ENCODE data around the gene PFKP.

DNA sequence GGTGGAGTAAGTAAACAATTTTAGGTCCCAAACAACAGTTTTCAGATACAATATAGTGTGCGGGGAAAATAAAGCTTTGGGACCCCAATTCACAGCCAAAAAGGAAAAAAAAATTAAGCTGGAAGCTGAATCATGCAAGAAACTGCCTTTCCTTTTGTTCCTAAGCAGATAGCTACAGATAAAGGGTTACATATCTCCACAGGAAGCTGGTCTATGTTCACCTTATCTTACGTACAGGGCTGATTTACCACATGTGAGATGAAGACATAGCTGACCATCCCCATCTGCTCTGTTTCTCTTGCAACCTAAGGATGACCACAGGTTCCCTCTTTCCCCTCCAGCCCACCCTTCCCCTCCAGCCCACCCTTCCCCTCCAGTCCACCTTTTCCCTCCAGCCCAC lies 14.2 kb upstream of the PFKP start:
- no peak for TF ChIP-seq CTCF (IDR thresholded peaks at IDR 0.05; ENCODE audit: insufficient read depth, low read length, poor library complexity, severe bottlenecking)
- no peak for TF ChIP-seq EZH2phosphoT487 (conservative IDR thresholded peaks at IDR 0.05; ENCODE audit: low read length)

Measured in SU-DHL-6 (cell line).